ENCODE results near the gene IWS1.
A peak's percentile ranks its signal among the peaks of the same experiment; 100 is the strongest.

DNA sequence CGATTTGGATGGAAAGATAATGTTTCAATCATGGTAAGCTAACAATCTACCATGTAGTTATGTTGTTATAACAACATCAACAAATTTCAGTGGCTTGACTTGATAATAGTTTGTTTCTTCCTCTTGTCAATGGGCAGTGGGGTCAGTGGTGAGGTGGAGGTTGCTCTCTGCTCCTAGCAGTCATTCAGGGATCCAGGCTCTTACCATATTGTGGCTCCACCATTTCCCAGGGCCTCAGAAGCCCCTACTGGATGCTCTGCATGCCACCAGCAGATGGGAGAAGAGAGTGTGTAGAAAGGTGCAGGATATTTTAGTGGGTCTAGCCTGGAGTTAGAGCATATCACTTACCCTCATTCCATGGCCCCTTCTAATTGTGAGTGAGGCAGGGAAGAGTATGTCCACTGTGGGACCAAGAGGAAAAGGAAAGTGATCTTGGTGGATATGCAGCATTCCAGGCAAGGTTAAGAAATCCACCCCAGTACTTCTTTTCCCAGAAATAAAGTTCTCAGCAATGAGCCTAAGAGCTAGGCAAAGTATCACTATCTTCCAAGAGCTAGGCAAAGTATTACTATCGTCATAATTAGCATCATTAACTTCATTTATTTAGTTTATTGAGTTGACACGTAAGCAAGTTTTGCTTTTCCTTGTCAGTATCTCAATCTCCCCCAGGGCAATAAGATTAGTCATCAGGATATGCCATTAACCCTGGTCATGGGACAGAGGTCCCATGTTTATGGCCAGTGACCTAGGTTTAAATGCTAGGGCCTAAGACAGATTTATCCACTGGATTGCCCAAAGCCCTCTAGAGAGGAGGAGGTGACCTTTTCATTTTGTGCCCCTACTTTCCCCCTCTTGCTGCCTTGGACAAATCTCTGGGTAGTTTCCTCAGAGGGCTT lies 4.2 kb upstream of the IWS1 start:
- TF ChIP-seq RAD21 (IDR thresholded peaks at IDR 0.05; ENCODE audit: insufficient read depth, low read depth, low read length) (no peak), NBN (IDR thresholded peaks at IDR 0.05) (no peak), JUNB (IDR thresholded peaks at IDR 0.05) (no peak)
- TF ChIP-seq, protein P1, sequence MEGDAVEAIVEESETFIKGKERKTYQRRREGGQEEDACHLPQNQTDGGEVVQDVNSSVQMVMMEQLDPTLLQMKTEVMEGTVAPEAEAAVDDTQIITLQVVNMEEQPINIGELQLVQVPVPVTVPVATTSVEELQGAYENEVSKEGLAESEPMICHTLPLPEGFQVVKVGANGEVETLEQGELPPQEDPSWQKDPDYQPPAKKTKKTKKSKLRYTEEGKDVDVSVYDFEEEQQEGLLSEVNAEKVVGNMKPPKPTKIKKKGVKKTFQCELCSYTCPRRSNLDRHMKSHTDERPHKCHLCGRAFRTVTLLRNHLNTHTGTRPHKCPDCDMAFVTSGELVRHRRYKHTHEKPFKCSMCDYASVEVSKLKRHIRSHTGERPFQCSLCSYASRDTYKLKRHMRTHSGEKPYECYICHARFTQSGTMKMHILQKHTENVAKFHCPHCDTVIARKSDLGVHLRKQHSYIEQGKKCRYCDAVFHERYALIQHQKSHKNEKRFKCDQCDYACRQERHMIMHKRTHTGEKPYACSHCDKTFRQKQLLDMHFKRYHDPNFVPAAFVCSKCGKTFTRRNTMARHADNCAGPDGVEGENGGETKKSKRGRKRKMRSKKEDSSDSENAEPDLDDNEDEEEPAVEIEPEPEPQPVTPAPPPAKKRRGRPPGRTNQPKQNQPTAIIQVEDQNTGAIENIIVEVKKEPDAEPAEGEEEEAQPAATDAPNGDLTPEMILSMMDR (IDR thresholded peaks at IDR 0.05 in 2 of 3, conservative IDR thresholded peaks at IDR 0.05 in 1 of 3; ENCODE audit: control insufficient read depth in 2 of 3, extremely low read depth in 1 of 3, insufficient read depth in 1 of 3, low read depth in 3 of 3, low read length in 3 of 3), result 0 out of 6 replicates have a peak, but pooled peaks of 1 of the 3 experiments have one; percentile 12

Measured in GM12878 (cell line).